Hippocampal formation (tissue), 2 donors: Measurements from ENCODE around the gene APBA2.

ENCODE experiments used
- DNase-seq, 2 donors: peaks; one replicate each; lab custom pipeline; 2025; lab: John Stamatoyannopoulos, UW

APBA2 gene

GRCh38 chr15:28983432-28984311 is 97.9 kb downstream of the APBA2 start:
- DNase-seq, result no peak

- peak; percentile 88 to 93 for DNase-seq
Observed at GRCh38 chr15:28984421-28985315, 98.9 kb downstream of the APBA2 start.

- no peak for DNase-seq
Observed at GRCh38 chr15:28985316-28985645, 99.5 kb downstream of the APBA2 start.

GRCh38 chr15:28985691-28986090 is 99.9 kb downstream of the APBA2 start:
- DNase-seq, result no peak

GRCh38 chr15:28986108-28986507 is 100.3 kb downstream of the APBA2 start:
- no peak for DNase-seq

- no peak for DNase-seq
Observed at GRCh38 chr15:28986726-28987125, 101.0 kb downstream of the APBA2 start.

GRCh38 chr15:28987337-28987736 is 101.6 kb downstream of the APBA2 start:
- DNase-seq, result no peak

GRCh38 chr15:28989239-28989830 is 103.6 kb downstream of the APBA2 start:
- peak; percentile 70 to 85 for DNase-seq

GRCh38 chr15:28989896-28990295 is 104.1 kb downstream of the APBA2 start:
- no peak for DNase-seq

- no peak for DNase-seq
Observed at GRCh38 chr15:28990390-28990789, 104.6 kb downstream of the APBA2 start.

- DNase-seq, result peak in 1 of 2 donors; percentile 34
Observed at GRCh38 chr15:28991236-28992171, 105.7 kb downstream of the APBA2 start.

GRCh38 chr15:28992336-28992864 is 106.6 kb downstream of the APBA2 start:
- DNase-seq, result no peak

GRCh38 chr15:28993051-28993719 is 107.4 kb downstream of the APBA2 start:
- peak in 1 of 2 donors; percentile 46 for DNase-seq

GRCh38 chr15:28993720-28994053 is 107.9 kb downstream of the APBA2 start:
- DNase-seq, result no peak

GRCh38 chr15:28994142-28994830 is 108.5 kb downstream of the APBA2 start:
- peak in 1 of 2 donors; percentile 78 for DNase-seq

GRCh38 chr15:28994831-28995596 is 109.2 kb downstream of the APBA2 start:
- DNase-seq, result peak; percentile 78 to 83

- no peak for DNase-seq
Observed at GRCh38 chr15:28995705-28996104, 109.9 kb downstream of the APBA2 start.

- DNase-seq, result no peak
Observed at GRCh38 chr15:28996289-28996688, 110.5 kb downstream of the APBA2 start.

GRCh38 chr15:28996953-28997352 is 111.2 kb downstream of the APBA2 start:
- DNase-seq, result no peak
